ENCODE measurements around the gene CENATAC. TPM values are rescaled to one million over a fixed set of nuclear protein-coding genes. Genes with fewer than 3 reads are reported as not detected.
"Not testable (repeated sequence)": the region's sequence is repeated elsewhere in the genome, so short reads cannot be mapped to it uniquely, and the experiment has no call there.

CENATAC gene
- total and polyA plus RNA-seq, 2 donors (not counting 1 experiment from before 2014, with no cell fraction given), result 10.1 to 21.5 TPM

DNA sequence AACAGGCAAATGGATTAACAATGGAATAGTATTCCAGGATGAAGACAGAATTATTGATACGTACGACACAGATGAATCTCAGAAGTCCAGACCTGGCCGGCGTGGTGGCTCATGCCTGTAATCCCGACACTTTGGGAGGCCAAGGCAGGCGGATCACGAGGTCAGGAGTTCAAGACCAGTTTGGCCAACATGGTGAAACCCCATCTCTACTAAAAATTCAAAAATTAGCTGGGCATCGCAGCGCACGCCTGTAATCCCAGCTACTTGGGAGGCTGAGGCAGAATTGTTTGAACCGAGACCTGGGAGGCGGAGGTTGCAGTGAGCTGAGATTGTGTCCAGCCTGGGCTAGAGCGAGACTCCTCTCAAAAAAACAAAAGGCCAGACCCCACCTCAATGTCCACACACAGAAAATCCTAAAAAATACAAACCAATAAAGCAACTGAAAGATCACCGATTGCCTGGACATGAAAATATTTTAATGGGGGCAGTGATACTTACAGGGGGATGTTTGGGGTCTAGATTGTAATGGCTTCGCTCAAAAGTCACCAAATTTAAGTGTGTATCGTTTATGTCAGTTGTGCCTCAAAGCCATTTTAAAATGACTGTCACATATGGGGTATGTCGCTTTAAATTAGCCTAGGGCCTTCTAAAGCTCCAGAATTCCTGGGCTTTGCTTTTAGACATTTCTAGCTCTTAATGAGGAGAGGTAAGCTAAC, 16.4 kb downstream of the CENATAC start:
- peaks cover 40% of the 10 kb centered on the region for H3K79me2 ChIP-seq (ENCODE audit: control insufficient read depth, insufficient read depth, low read length)
- no peak for DNase-seq (ENCODE audit: low read depth in 2 of 2)

DNA sequence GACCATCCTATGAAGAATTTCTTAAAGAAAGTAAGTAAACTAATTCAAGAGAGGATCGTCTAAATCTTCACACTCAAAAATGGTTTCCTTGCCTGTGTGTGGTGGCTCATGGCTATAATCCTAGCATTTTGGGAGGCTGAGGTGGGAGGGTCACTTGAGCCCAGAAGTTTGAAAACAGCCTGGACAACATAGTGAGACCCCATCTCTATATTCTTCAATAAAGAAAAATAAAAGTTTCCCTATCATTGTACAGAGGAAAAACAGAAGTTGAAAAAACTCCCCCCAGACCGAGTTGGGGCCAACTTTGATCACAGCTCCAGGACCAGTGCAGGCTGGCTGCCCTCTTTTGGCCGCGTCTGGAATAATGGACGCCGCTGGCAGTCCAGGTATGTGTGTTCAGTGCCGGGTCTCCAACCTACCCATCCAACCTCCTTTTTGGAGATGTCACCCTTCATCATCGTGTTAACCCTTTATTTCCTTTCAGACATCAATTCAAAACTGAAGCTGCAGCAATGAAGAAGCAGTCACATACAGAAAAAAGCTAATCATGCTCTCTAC, 17.2 kb downstream of the CENATAC start:
- Histone ChIP-seq H3K4me3 (replicated peaks in 1 of 4; ENCODE audit: control extremely low read depth in 1 of 4, insufficient read depth in 1 of 4, low read depth in 3 of 4, low read length in 4 of 4) (no peak overlapping the region), H3K79me2 (ENCODE audit: control insufficient read depth, insufficient read depth, low read length) (peaks cover 46% of the 10 kb centered on the region), H3K27me3 (ENCODE audit: control insufficient read depth, insufficient read depth, low read length) (no peaks in the 10 kb centered on the region), H3K4me2 (ENCODE audit: extremely low read depth, insufficient read depth, low read length) (no peak overlapping the region), H3K4me1 (ENCODE audit: control insufficient read depth, extremely low read depth, insufficient read depth, low read length) (peaks cover 4% of the 10 kb centered on the region), H3K36me3 (ENCODE audit: control insufficient read depth, insufficient read depth, low read length) (peaks cover 7% of the 10 kb centered on the region), H3K9ac (ENCODE audit: insufficient read depth, low read length) (no peak overlapping the region), H4K20me1 (ENCODE audit: control insufficient read depth, extremely low read depth, insufficient read depth, low read length) (no peaks in the 10 kb centered on the region), H2AFZ (ENCODE audit: low read length) (no peak overlapping the region), H3K9me3 (ENCODE audit: control insufficient read depth, insufficient read depth, low read depth, low read length) (no peaks in the 10 kb centered on the region), H3K27ac (ENCODE audit: insufficient read depth, low read length) (no peak overlapping the region)
- no peak for TF ChIP-seq EZH2 (IDR thresholded peaks at IDR 0.05; ENCODE audit: low read length, missing control alignments)
- TF ChIP-seq, protein P1, sequence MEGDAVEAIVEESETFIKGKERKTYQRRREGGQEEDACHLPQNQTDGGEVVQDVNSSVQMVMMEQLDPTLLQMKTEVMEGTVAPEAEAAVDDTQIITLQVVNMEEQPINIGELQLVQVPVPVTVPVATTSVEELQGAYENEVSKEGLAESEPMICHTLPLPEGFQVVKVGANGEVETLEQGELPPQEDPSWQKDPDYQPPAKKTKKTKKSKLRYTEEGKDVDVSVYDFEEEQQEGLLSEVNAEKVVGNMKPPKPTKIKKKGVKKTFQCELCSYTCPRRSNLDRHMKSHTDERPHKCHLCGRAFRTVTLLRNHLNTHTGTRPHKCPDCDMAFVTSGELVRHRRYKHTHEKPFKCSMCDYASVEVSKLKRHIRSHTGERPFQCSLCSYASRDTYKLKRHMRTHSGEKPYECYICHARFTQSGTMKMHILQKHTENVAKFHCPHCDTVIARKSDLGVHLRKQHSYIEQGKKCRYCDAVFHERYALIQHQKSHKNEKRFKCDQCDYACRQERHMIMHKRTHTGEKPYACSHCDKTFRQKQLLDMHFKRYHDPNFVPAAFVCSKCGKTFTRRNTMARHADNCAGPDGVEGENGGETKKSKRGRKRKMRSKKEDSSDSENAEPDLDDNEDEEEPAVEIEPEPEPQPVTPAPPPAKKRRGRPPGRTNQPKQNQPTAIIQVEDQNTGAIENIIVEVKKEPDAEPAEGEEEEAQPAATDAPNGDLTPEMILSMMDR (conservative IDR thresholded peaks at IDR 0.05 in 1 of 2, IDR thresholded peaks at IDR 0.05 in 1 of 2; ENCODE audit: low read depth in 1 of 2, low read length in 2 of 2), result no peak
- DNase-seq (ENCODE audit: low read depth in 2 of 2), result no peak

More for the DNA sequence above, 16.4 kb downstream of the CENATAC start:
- Histone ChIP-seq H3K4me3 (replicated peaks in 1 of 4; ENCODE audit: control extremely low read depth in 1 of 4, insufficient read depth in 1 of 4, low read depth in 3 of 4, low read length in 4 of 4) (no peak overlapping the region), H3K27me3 (ENCODE audit: control insufficient read depth, insufficient read depth, low read length) (no peaks in the 10 kb centered on the region), H3K4me2 (ENCODE audit: extremely low read depth, insufficient read depth, low read length) (no peak overlapping the region), H3K4me1 (ENCODE audit: control insufficient read depth, extremely low read depth, insufficient read depth, low read length) (no peaks in the 10 kb centered on the region), H3K27ac (ENCODE audit: insufficient read depth, low read length) (no peak overlapping the region), H3K9ac (ENCODE audit: insufficient read depth, low read length) (no peak overlapping the region), H4K20me1 (ENCODE audit: control insufficient read depth, extremely low read depth, insufficient read depth, low read length) (no peaks in the 10 kb centered on the region), H2AFZ (ENCODE audit: low read length) (no peak overlapping the region), H3K9me3 (ENCODE audit: control insufficient read depth, insufficient read depth, low read depth, low read length) (no peaks in the 10 kb centered on the region), H3K36me3 (ENCODE audit: control insufficient read depth, insufficient read depth, low read length) (peaks cover 7% of the 10 kb centered on the region)
- TF ChIP-seq EZH2 (IDR thresholded peaks at IDR 0.05; ENCODE audit: low read length, missing control alignments), result no peak

DNA sequence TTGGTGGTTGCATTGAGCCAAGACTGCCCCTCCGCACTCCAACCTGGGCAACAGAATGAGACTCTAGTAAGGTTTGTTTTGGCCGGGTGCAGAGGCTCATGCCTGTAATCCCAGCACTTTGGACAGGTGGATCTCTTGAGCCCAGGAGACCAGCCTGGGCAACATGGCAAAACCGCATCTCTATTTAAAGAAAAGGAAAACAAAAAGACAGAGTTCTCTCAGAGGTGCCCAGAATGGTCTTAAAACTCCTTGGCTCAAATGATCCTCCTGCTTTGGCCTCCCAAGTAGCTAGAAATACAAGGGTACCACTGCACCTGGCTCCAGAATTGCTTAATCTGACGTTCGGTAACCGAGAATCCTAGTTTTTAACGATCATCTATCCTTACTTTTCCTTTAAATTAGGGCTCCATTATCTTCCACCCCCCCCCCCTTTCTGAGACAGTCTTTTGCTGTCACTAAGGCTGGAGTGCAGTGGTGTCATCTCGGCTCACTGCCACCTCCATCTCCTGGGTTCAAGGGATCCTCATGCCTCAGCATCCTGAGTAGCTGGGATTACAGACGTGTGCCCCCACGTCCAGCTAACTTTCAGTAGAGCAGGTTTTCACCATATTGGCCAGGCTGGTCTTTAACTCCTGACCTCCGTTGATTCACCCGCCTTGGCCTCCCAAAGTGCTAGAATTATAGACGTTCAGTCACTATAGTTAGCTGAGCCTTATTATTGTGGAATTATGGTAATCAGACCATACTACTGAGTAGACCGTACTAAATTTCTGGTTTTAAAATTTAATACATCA, 18.5 kb downstream of the CENATAC start:
- Histone ChIP-seq H3K27ac (ENCODE audit: insufficient read depth, low read length) (no peak overlapping the region), H4K20me1 (ENCODE audit: control insufficient read depth, extremely low read depth, insufficient read depth, low read length) (no peaks in the 10 kb centered on the region), H3K4me3 (replicated peaks in 1 of 4; ENCODE audit: control extremely low read depth in 1 of 4, insufficient read depth in 1 of 4, low read depth in 3 of 4, low read length in 4 of 4) (peak overlapping the region in 3 of 4 experiments; percentile 51 to 98 (median 94)), H3K4me1 (ENCODE audit: control insufficient read depth, extremely low read depth, insufficient read depth, low read length) (peaks cover 4% of the 10 kb centered on the region), H3K27me3 (ENCODE audit: control insufficient read depth, insufficient read depth, low read length) (no peaks in the 10 kb centered on the region), H3K9me3 (ENCODE audit: control insufficient read depth, insufficient read depth, low read depth, low read length) (no peaks in the 10 kb centered on the region), H3K36me3 (ENCODE audit: control insufficient read depth, insufficient read depth, low read length) (peaks cover 7% of the 10 kb centered on the region), H3K9ac (ENCODE audit: insufficient read depth, low read length) (no peak overlapping the region), H3K79me2 (ENCODE audit: control insufficient read depth, insufficient read depth, low read length) (peaks cover 59% of the 10 kb centered on the region), H3K4me2 (ENCODE audit: extremely low read depth, insufficient read depth, low read length) (peak overlapping the region; percentile 74), H2AFZ (ENCODE audit: low read length) (no peak overlapping the region)
- TF ChIP-seq, protein P1 (conservative IDR thresholded peaks at IDR 0.05 in 1 of 2, IDR thresholded peaks at IDR 0.05 in 1 of 2; ENCODE audit: low read depth in 1 of 2, low read length in 2 of 2), result no peak
- no peak for TF ChIP-seq EZH2 (IDR thresholded peaks at IDR 0.05; ENCODE audit: low read length, missing control alignments)
- DNase-seq (ENCODE audit: low read depth in 2 of 2), result no peak

DNA sequence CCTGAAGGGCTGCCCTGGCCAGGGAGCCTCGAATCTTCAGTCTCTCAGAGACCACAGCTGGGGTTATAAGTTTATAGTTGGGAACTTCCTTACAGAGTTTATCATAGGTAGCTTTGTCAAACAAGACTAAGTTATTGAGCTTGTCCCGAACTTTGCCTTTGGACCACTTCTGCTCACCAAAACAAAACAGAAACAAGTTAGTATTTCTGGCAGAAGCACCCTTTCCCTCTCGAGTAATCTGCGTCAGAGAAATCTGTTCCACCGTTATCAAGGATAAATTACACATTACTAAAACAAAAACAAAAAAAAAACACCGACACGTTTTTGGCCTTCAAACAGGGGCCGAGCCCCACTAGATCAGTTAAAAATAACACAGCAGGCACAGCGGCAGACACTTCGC, 19.4 kb downstream of the CENATAC start:
- peaks cover 11% of the 10 kb centered on the region for H3K36me3 ChIP-seq (ENCODE audit: control insufficient read depth, insufficient read depth, low read length)
- DNase-seq (ENCODE audit: low read depth in 2 of 2), result not testable (repeated sequence)

More for the DNA sequence above, 19.4 kb downstream of the CENATAC start:
- Histone ChIP-seq H3K4me2 (ENCODE audit: extremely low read depth, insufficient read depth, low read length) (peak overlapping the region; percentile 74), H3K9ac (ENCODE audit: insufficient read depth, low read length) (peak overlapping the region; percentile 70), H3K79me2 (ENCODE audit: control insufficient read depth, insufficient read depth, low read length) (peaks cover 63% of the 10 kb centered on the region), H3K27ac (ENCODE audit: insufficient read depth, low read length) (peak overlapping the region; percentile 84), H3K4me3 (replicated peaks in 1 of 4; ENCODE audit: control extremely low read depth in 1 of 4, insufficient read depth in 1 of 4, low read depth in 3 of 4, low read length in 4 of 4) (peak overlapping the region; percentile 51 to 98 (median 94))
- not testable (repeated sequence) for H3K4me1 ChIP-seq (ENCODE audit: control insufficient read depth, extremely low read depth, insufficient read depth, low read length); H2AFZ ChIP-seq (ENCODE audit: low read length); H4K20me1 ChIP-seq (ENCODE audit: control insufficient read depth, extremely low read depth, insufficient read depth, low read length); H3K9me3 ChIP-seq (ENCODE audit: control insufficient read depth, insufficient read depth, low read depth, low read length); H3K27me3 ChIP-seq (ENCODE audit: control insufficient read depth, insufficient read depth, low read length)
